K562 (cell line): ENCODE results near the gene MVD. TPM values are rescaled to one million over a fixed set of nuclear protein-coding genes. Genes with fewer than 3 reads are reported as not detected.
"Not testable (repeated sequence)": the region's sequence is repeated elsewhere in the genome, so short reads cannot be mapped to it uniquely, and the experiment has no call there.

Source experiments
- ATAC-seq: fragments of 200-7000 bp; cut with Tn5 transposase; 3 replicates; pipeline ENCODE4 v1.9.1; 2020; ENCODE audit warnings: moderate library complexity
- BruUV-seq: library from RNA; stranded (reverse); fragments of 400-500 nt; replicated peaks from 2 replicates; lab custom pipeline; 2021; lab: Mats Ljungman, UMichigan
- CTCF ChIA-PET: fragments of 300-600 bp; formaldehyde crosslinking; extraction: SDS; loops from one replicate; lab custom pipeline; 2021; ENCODE audit warnings: low intra/inter-chr PET ratio; lab: Yijun Ruan, JAX
- POLR2A ChIA-PET: fragments of 300-600, 350-650 bp; sonication (Branson Sonifier 250); formaldehyde crosslinking; extraction: SDS; loops from one replicate; lab custom pipeline; 2021; ENCODE audit warnings: antibody characterized with exemption, inconsistent platforms; lab: Yijun Ruan, JAX
- DNase-seq, 4 experiments: peaks; one replicate each; pipeline versions ENCODE4 v3.0.0 to v3.0.0-alpha.2; 2011 to 2018; ENCODE audit warnings: low spot score in 3 of 4, mixed read lengths in 3 of 4; ENCODE audit errors: extremely low read depth in 1 of 4
- FAIRE-seq: peaks from 2 replicates; lab custom pipeline; 2011; peaks lifted over from hg19 to GRCh38; lab: Jason Lieb, UNC
- H2AFZ ChIP-seq: 2 replicates; pipeline ENCODE4 v1.6.0; 2011; ENCODE audit warnings: low read depth, low read length, control low read depth, inconsistent platforms
- H3K27ac ChIP-seq: fragments of 200-600 bp; 3 replicates; pipeline ENCODE4 v1.8.0; 2011; ENCODE audit warnings: low read depth, mild to moderate bottlenecking, control low read depth, inconsistent platforms, low read length, moderate library complexity, mixed read lengths; ENCODE audit errors: extremely low read depth
- H3K27me3 ChIP-seq, 2 experiments: fragments of 300-600 bp in 1 of 2; 2 replicates in 1 of 2; 3 replicates in 1 of 2; pipeline versions ENCODE4 v1.6.0 to v1.8.0; 2011; ENCODE audit warnings: inconsistent platforms in 2 of 2, low read length in 2 of 2, mild to moderate bottlenecking in 1 of 2, mixed read lengths in 1 of 2, moderate library complexity in 1 of 2; ENCODE audit not compliant: control insufficient read depth in 2 of 2, insufficient read depth in 2 of 2
- H3K36me3 ChIP-seq: fragments of 300-600 bp; 3 replicates; pipeline ENCODE4 v1.8.0; 2011; ENCODE audit warnings: mild to moderate bottlenecking, low read length, inconsistent platforms; ENCODE audit not compliant: control insufficient read depth, insufficient read depth
- H3K4me1 ChIP-seq, 2 experiments: fragments of 200-600 bp in 1 of 2; replicated peaks in 1 of 2; 2 replicates in 1 of 2; 3 replicates in 1 of 2; pipeline versions ENCODE4 v1.5.1 to v1.8.0; 2011; ENCODE audit warnings: inconsistent platforms in 2 of 2, low read length in 2 of 2, mild to moderate bottlenecking in 1 of 2, mixed read lengths in 1 of 2, moderate library complexity in 1 of 2; ENCODE audit not compliant: control insufficient read depth in 2 of 2, insufficient read depth in 2 of 2
- H3K4me2 ChIP-seq: 2 replicates; pipeline ENCODE4 v1.6.1; 2011; ENCODE audit warnings: low read length, control low read depth, inconsistent platforms, mixed read lengths; ENCODE audit not compliant: insufficient read depth
- H3K4me3 ChIP-seq: fragments of 200-600 bp; sonication (generic), shearing (Covaris generic); 2 replicates; pipeline ENCODE4 v1.5.1; 2016; ENCODE audit warnings: control low read depth, inconsistent platforms
- H3K79me2 ChIP-seq: fragments of 200-600 bp; 3 replicates; pipeline ENCODE4 v1.8.0; 2011; ENCODE audit warnings: low read length, inconsistent platforms; ENCODE audit not compliant: control insufficient read depth, insufficient read depth
- H3K9ac ChIP-seq, 2 experiments: 2 replicates each; pipeline versions ENCODE4 v1.6.0 to v1.6.1; 2011; ENCODE audit warnings: low read depth in 2 of 2, low read length in 2 of 2, control low read depth in 1 of 2, inconsistent platforms in 1 of 2, mild to moderate bottlenecking in 1 of 2, mixed read lengths in 1 of 2; ENCODE audit not compliant: insufficient read depth in 1 of 2
- H3K9me1 ChIP-seq: one replicate; pipeline ENCODE4 v1.6.0; 2011; ENCODE audit warnings: inconsistent platforms, mild to moderate bottlenecking, low read length, moderate library complexity; ENCODE audit not compliant: control insufficient read depth, insufficient read depth
- H3K9me3 ChIP-seq: replicated peaks from 2 replicates; pipeline ENCODE4 v1.5.1; 2011; ENCODE audit warnings: low read depth, low read length, inconsistent platforms; ENCODE audit not compliant: control insufficient read depth, insufficient read depth
- H4K20me1 ChIP-seq: replicated peaks from 2 replicates; pipeline ENCODE4 v1.6.1; 2011; ENCODE audit warnings: low read length, inconsistent platforms, mixed read lengths; ENCODE audit not compliant: control insufficient read depth, insufficient read depth
- MLX ChIP-seq, 2 experiments: fragments of 450-650 bp in 1 of 2; sonication (generic) in 1 of 2; formaldehyde crosslinking; conservative IDR thresholded peaks; 2 replicates each; pipeline versions ENCODE4 v1.4.0 to v1.8.1; 2020 to 2022; ENCODE audit warnings: mild to moderate bottlenecking in 1 of 2, missing genetic modification reagents in 1 of 2
- POLR2G ChIP-seq: fragments of 200-400 bp; formaldehyde crosslinking; IDR thresholded peaks from 2 replicates; pipeline ENCODE4 v1.6.1; 2017; ENCODE audit warnings: low read depth, mild to moderate bottlenecking, antibody characterized with exemption, low read length, moderate library complexity
- ZFP36 ChIP-seq: fragments of 150-350 bp; IDR thresholded peaks from 2 replicates; pipeline ENCODE4 v1.6.1; 2018; ENCODE audit warnings: low read length, low read depth; ENCODE audit not compliant: partially characterized antibody
- WGBS: fragments of 100-300 bp; shearing (Covaris generic); methylation state at CpG from one replicate; pipeline ENCODE4 v1.1.6; 2016; ENCODE audit warnings: low coverage, mixed read lengths; ENCODE audit not compliant: insufficient coverage; ENCODE audit errors: missing lambda C conversion rate; 5-methylcytosine and 5-hydroxymethylcytosine counted together
- in situ Hi-C: fragments of 300-500 bp; cut with MboI; formaldehyde crosslinking; loops from 4 replicates; pipeline ENCODE4 v1.15.0; 2018; ENCODE audit warnings: inconsistent platforms, mixed read lengths
- intact Hi-C: fragments of 100-400 bp; cut with micrococcal nuclease; formaldehyde crosslinking; loops from 2 replicates; pipeline ENCODE4 v1.14.2; 2022
- polyA plus RNA-seq, 8 experiments: library from polyadenylated mRNA; depleted of rRNA in 4 of 8; stranded (reverse) in 5 of 8; unstranded in 3 of 8; fragments of >200 nt; fragmentation: Nextera tagmentation in 2 of 8; fragmentation: Illumina TruSeq in 1 of 8; extraction: Ambion mirVana in 2 of 8; extraction: Trizol in 1 of 8; gene quantifications; 2 replicates each; pipeline versions ENCODE4 v1.2.1 to v1.2.3, GENCODE V29; 2011 to 2014; ENCODE audit warnings: inconsistent platforms in 1 of 8, missing spikeins in 1 of 8
- total RNA-seq, 7 experiments: library from RNA; depleted of rRNA in 6 of 7; stranded (reverse); fragments of >200 nt in 6 of 7; fragmentation: Illumina TruSeq in 2 of 7; extraction: Trizol in 2 of 7; gene quantifications; 2 replicates each; pipeline versions ENCODE4 v1.2.1 to v1.2.3, GENCODE V29; 2011 to 2021; ENCODE audit warnings: low replicate concordance in 1 of 7

MVD gene
- total and polyA plus RNA-seq, 9 of the 15 experiments (the other 6 are each of a cell fraction or from before 2014, with no cell fraction given): 12.2 to 141 (median 45.3) TPM

- H3K27me3 ChIP-seq, H2AFZ ChIP-seq, CTCF ChIA-PET, BruUV-seq, H4K20me1 ChIP-seq, intact Hi-C loops, in situ Hi-C loops, FAIRE-seq, H3K4me3 ChIP-seq, H3K4me2 ChIP-seq, H3K27ac ChIP-seq, H3K9ac ChIP-seq, H3K9me1 ChIP-seq, ATAC-seq, H3K9me3 ChIP-seq, H3K79me2 ChIP-seq, DNase-seq: not testable (repeated sequence)
- TF ChIP-seq ZFP36: peak; percentile 61
- H3K36me3 ChIP-seq: peaks cover 18% of the 10 kb centered on the region; the same call in 2 of the 3 replicates
- POLR2A ChIA-PET: interaction anchor here (0.7 to 1.7 kb wide), 2 partner anchors 18 to 849 kb away, joined by 4 to 9 read pairs; partner anchors contain the start of gene SNAI3
- WGBS: 76% methylated on average over 5 of the region's 8 CpGs
- peaks cover 5 to 29% of the 10 kb centered on the region in 2 experiments; a peak in 4 of 5 replicates for H3K4me1 ChIP-seq
Observed at GRCh38 chr16:88669493-88669892, 6.6 kb upstream of the MVD start.

GRCh38 chr16:88667461-88667860 lies 4.6 kb upstream of the MVD start:
- peaks cover 26% of the 10 kb centered on the region for H3K79me2 ChIP-seq
- H3K9ac ChIP-seq: peak overlapping the region in 1 of 2 experiments; percentile 79; a peak in 2 of 4 replicates
- no peak overlapping the region for H2AFZ ChIP-seq
- in situ Hi-C loops: no loop called here
- H3K9me3 ChIP-seq: no peaks in the 10 kb centered on the region
- ChIA-PET POLR2A (interaction anchor here (2.0 kb wide), 1 partner anchor 18 kb away, joined by 6 read pairs; no protein-coding TSS in a partner anchor), CTCF (no interaction called here)
- DNase-seq (no peak), FAIRE-seq (no peak), ATAC-seq (no peak)
- no peaks in the 10 kb centered on the region for H3K27me3 ChIP-seq
- no peaks in the 10 kb centered on the region for H4K20me1 ChIP-seq
- H3K4me2 ChIP-seq: no peak overlapping the region
- 93% methylated on average over 5 of the region's 5 CpGs for WGBS
- BruUV-seq: no TSS peak
- no peak overlapping the region for H3K27ac ChIP-seq
- no peaks in the 10 kb centered on the region for H3K9me1 ChIP-seq
- no peak overlapping the region for H3K4me3 ChIP-seq
- 0 out of 2 replicates have a peak, but pooled peaks have one; percentile 21 for TF ChIP-seq POLR2G
- TF ChIP-seq MLX (CRISPR knock-in tag; conservative IDR thresholded peaks at IDR 0.05): no peak
- peaks cover 5 to 43% of the 10 kb centered on the region in 2 experiments; a peak in 4 of 5 replicates for H3K4me1 ChIP-seq
- intact Hi-C loops: no loop called here
- H3K36me3 ChIP-seq: peaks cover 15% of the 10 kb centered on the region; the same call in 2 of the 3 replicates
